Astrocyte (in vitro differentiated cells and primary cell): ENCODE data around the gene UBAC2. TPM values are rescaled to one million over a fixed set of nuclear protein-coding genes. Genes with fewer than 3 reads are reported as not detected.
A peak's percentile ranks its signal among the peaks of the same experiment; 100 is the strongest.
"Not testable (repeated sequence)": the region's sequence is repeated elsewhere in the genome, so short reads cannot be mapped to it uniquely, and the experiment has no call there.

ENCODE experiments used
- DNase-seq: peaks from one replicate; pipeline ENCODE4 v3.0.0-alpha.2; 2010; ENCODE audit warnings: low read depth
- FAIRE-seq: peaks from 2 replicates; lab custom pipeline; 2011; peaks lifted over from hg19 to GRCh38; lab: Jason Lieb, UNC
- H2AFZ ChIP-seq: 2 replicates; pipeline ENCODE4 v1.6.0; 2012; ENCODE audit warnings: low read depth, low read length, inconsistent platforms
- H3K27ac ChIP-seq: 2 replicates; pipeline ENCODE4 v1.5.1; 2011; ENCODE audit warnings: low read depth, low read length, inconsistent platforms
- H3K27me3 ChIP-seq: 2 replicates; pipeline ENCODE4 v1.6.0; 2011; ENCODE audit warnings: low read length, inconsistent platforms; ENCODE audit not compliant: insufficient read depth
- H3K36me3 ChIP-seq: 2 replicates; pipeline ENCODE4 v1.5.1; 2011; ENCODE audit warnings: low read length, inconsistent platforms; ENCODE audit not compliant: insufficient read depth
- H3K4me1 ChIP-seq: 2 replicates; pipeline ENCODE4 v1.5.1; 2011; ENCODE audit warnings: low read length, inconsistent platforms; ENCODE audit not compliant: insufficient read depth
- H3K4me2 ChIP-seq: 2 replicates; pipeline ENCODE4 v1.6.0; 2012; ENCODE audit warnings: low read length, inconsistent platforms
- H3K4me3 ChIP-seq: 2 replicates; pipeline ENCODE4 v1.5.1; 2011; ENCODE audit warnings: low read depth, mild to moderate bottlenecking, low read length, inconsistent platforms; ENCODE audit not compliant: insufficient read depth
- H3K79me2 ChIP-seq: 2 replicates; pipeline ENCODE4 v1.6.0; 2012; ENCODE audit warnings: mild to moderate bottlenecking, low read length, inconsistent platforms; ENCODE audit not compliant: insufficient read depth
- H3K9ac ChIP-seq: 2 replicates; pipeline ENCODE4 v1.6.0; 2012; ENCODE audit warnings: mild to moderate bottlenecking, low read length, inconsistent platforms
- H3K9me3 ChIP-seq: 2 replicates; pipeline ENCODE4 v1.5.1; 2012; ENCODE audit warnings: low read depth, mild to moderate bottlenecking, low read length, inconsistent platforms; ENCODE audit not compliant: insufficient read depth
- H4K20me1 ChIP-seq: 2 replicates; pipeline ENCODE4 v1.6.0; 2012; ENCODE audit warnings: low read length, inconsistent platforms; ENCODE audit not compliant: insufficient read depth
- H3K27ac Mint-ChIP-seq: one replicate; pipeline ENCODE4 v1.8.0; 2021; ENCODE audit warnings: mild to moderate bottlenecking, mixed read lengths; ENCODE audit not compliant: unreplicated experiment
- H3K27me3 Mint-ChIP-seq: one replicate; pipeline ENCODE4 v1.8.0; 2021; ENCODE audit warnings: low read depth, mixed read lengths; ENCODE audit not compliant: unreplicated experiment
- H3K36me3 Mint-ChIP-seq: one replicate; pipeline ENCODE4 v1.8.0; 2021; ENCODE audit warnings: low read depth, mixed read lengths; ENCODE audit not compliant: unreplicated experiment
- H3K4me1 Mint-ChIP-seq: one replicate; pipeline ENCODE4 v1.8.0; 2021; ENCODE audit warnings: low read depth, mixed read lengths; ENCODE audit not compliant: unreplicated experiment
- H3K4me3 Mint-ChIP-seq: one replicate; pipeline ENCODE4 v1.8.0; 2021; ENCODE audit warnings: mild to moderate bottlenecking, moderate library complexity, mixed read lengths; ENCODE audit not compliant: unreplicated experiment
- H3K9me3 Mint-ChIP-seq: one replicate; pipeline ENCODE4 v1.8.0; 2021; ENCODE audit warnings: mild to moderate bottlenecking, mixed read lengths; ENCODE audit not compliant: unreplicated experiment
- EZH2 ChIP-seq: IDR thresholded peaks from 2 replicates; pipeline ENCODE4 v1.6.1; 2012; ENCODE audit warnings: mild to moderate bottlenecking, low read length, inconsistent platforms; ENCODE audit not compliant: insufficient read depth
- total RNA-seq: library from RNA; stranded (reverse); gene quantifications from 2 replicates; pipeline ENCODE4 v1.2.1, GENCODE V29; 2021
- TF ChIP-seq, protein P1 (sequence below): IDR thresholded peaks from 2 replicates; pipeline ENCODE4 v1.5.1; 2011; ENCODE audit warnings: low read depth, mild to moderate bottlenecking, inconsistent platforms, low read length, moderate library complexity; ENCODE audit not compliant: insufficient read depth

UBAC2 gene
- total RNA-seq, 1 donor from 2014 or later, result 61.0 TPM

DNA sequence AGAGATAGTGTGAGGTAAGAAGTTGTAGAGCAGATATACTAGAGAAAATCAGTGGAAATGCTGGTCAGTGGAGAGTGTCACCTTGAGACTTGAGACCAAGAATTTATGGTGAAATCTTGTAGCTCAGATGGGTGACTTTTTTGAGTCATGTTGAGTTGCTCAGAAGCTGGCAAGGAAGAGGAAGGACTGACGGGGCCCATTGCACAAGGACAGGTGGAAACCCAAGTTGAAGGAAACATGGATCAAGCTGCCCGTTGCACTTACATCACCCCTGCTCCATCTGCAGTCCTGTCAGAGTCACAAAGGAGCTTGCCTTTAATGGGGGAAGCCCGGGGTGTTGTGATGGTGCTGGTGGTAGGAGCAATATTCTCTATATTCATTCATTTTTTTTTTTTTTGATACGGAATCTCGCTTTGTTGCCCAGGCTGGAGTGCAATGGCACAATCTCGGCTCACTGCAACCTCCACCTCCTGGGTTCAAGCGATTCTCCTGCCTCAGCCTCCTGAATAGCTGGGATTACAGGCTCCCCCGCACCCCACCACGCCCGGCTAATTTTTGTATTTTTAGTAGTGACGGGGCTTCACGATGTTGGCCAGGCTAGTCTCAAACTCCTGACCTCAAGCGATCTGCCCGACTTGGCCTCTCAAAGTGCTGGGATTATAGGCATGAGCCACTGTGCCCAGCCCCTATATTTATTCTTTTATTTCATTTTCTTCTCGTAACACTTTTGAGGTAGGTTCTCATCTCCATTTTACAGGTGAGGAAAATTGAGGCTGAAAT lies 27.4 kb downstream of the UBAC2 start:
- Histone ChIP-seq H2AFZ (no peak overlapping the region), H3K36me3 (no peaks in the 10 kb centered on the region), H3K79me2 (peaks cover 73% of the 10 kb centered on the region), H3K27ac (peak overlapping the region; percentile 37), H3K4me2 (peak overlapping the region; percentile 83), H3K9ac (no peak overlapping the region), H3K4me1 (peaks cover 19% of the 10 kb centered on the region), H4K20me1 (peaks cover 61% of the 10 kb centered on the region), H3K27me3 (no peaks in the 10 kb centered on the region), H3K9me3 (no peaks in the 10 kb centered on the region), H3K4me3 (no peak overlapping the region)
- Mint-ChIP-seq H3K9me3 (no peaks in the 10 kb centered on the region), H3K27me3 (no peaks in the 10 kb centered on the region), H3K36me3 (peaks cover 2% of the 10 kb centered on the region), H3K4me1 (peaks cover 39% of the 10 kb centered on the region), H3K4me3 (no peak overlapping the region), H3K27ac (peak overlapping the region; percentile 59)
- DNase-seq, result no peak
- TF ChIP-seq, protein P1, sequence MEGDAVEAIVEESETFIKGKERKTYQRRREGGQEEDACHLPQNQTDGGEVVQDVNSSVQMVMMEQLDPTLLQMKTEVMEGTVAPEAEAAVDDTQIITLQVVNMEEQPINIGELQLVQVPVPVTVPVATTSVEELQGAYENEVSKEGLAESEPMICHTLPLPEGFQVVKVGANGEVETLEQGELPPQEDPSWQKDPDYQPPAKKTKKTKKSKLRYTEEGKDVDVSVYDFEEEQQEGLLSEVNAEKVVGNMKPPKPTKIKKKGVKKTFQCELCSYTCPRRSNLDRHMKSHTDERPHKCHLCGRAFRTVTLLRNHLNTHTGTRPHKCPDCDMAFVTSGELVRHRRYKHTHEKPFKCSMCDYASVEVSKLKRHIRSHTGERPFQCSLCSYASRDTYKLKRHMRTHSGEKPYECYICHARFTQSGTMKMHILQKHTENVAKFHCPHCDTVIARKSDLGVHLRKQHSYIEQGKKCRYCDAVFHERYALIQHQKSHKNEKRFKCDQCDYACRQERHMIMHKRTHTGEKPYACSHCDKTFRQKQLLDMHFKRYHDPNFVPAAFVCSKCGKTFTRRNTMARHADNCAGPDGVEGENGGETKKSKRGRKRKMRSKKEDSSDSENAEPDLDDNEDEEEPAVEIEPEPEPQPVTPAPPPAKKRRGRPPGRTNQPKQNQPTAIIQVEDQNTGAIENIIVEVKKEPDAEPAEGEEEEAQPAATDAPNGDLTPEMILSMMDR, result no peak
- TF ChIP-seq EZH2, result no peak
- no peak for FAIRE-seq

DNA sequence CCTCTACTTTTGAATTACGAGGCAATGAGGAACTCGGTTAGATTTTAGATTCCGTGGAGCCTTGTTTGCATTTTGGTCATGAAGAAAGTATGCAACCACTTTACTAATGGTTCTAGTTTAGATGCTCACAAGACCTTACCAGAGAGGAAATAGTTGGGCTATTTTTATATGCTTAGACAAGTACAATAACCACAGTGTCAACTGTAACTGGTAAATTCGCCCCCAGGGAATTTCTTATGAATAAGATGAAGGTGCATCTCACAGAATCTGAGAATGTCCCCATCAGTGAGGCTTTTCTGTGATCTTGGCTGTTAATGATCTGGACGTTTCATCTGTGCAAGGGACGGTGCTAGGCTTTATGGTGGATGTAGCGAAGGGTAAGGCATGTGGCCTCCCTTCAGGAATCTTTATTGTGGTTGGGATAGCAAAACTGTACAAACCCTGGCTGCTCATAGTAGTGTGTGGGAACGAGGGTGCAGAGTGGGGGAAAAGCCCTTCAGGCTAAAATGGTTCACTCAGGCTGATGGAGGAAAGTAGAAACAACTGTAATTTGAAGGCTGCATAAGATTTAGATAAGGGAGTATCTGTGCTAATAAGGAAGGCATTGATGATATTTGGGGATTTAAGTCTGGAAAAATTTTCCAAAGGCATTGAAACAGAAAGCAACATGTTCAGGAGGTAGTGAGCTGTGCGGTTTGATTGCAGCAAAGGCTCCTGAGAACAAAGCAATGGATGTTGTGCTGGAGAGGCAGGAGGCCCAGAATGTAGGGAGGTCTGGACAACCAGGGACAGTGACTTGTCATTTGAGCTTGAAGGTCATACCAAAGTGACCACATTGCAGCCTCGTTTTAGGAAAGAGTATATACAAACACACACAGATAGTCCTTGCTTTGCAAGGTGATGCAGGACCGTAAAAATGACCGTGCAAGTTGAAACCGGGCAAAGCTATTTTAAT lies 28.4 kb downstream of the UBAC2 start:
- TF ChIP-seq, protein P1, result no peak
- TF ChIP-seq EZH2, result no peak
- peak overlapping the region; percentile 50 for H3K9ac ChIP-seq
- no peak overlapping the region for H2AFZ ChIP-seq
- no peaks in the 10 kb centered on the region for H3K27me3 Mint-ChIP-seq
- peak overlapping the region; percentile 62 for H3K27ac ChIP-seq
- peaks cover 62% of the 10 kb centered on the region for H4K20me1 ChIP-seq
- H3K4me3 Mint-ChIP-seq, result peak overlapping the region; percentile 40
- peak overlapping the region; percentile 59 for H3K27ac Mint-ChIP-seq
- no peaks in the 10 kb centered on the region for H3K36me3 ChIP-seq
- peak overlapping the region; percentile 83 for H3K4me2 ChIP-seq
- peaks cover 68% of the 10 kb centered on the region for H3K79me2 ChIP-seq
- H3K4me3 ChIP-seq, result peak overlapping the region; percentile 4
- no peaks in the 10 kb centered on the region for H3K27me3 ChIP-seq
- H3K36me3 Mint-ChIP-seq, result peaks cover 2% of the 10 kb centered on the region
- FAIRE-seq, result peak; percentile 82
- peaks cover 19% of the 10 kb centered on the region for H3K4me1 ChIP-seq
- H3K9me3 ChIP-seq, result no peaks in the 10 kb centered on the region
- DNase-seq, result peak; percentile 94
- H3K9me3 Mint-ChIP-seq, result no peaks in the 10 kb centered on the region
- H3K4me1 Mint-ChIP-seq, result peaks cover 39% of the 10 kb centered on the region

DNA sequence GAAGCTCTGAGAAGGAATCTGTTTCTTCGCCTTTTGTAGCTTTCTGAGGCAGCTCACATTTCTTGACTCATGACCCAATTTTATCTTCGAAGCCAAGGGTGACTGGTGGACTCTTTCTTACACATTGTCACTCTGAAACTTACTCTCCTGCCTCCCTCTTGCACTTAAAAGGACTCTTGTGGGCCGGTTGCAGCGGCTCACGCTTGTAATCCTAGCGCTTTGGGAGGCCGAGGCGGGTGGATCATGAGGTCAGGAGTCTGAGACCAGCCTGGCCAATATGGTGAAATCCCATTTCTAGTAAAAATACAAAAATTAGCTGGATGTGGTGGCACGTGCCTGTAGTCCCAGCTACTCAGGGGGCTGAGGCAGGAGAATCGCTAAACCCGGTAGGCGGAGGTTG lies 29.9 kb downstream of the UBAC2 start:
- H3K9me3 Mint-ChIP-seq, H3K4me2 ChIP-seq, H2AFZ ChIP-seq, H3K9ac ChIP-seq, H3K27ac Mint-ChIP-seq, H3K4me3 ChIP-seq, H3K36me3 Mint-ChIP-seq, FAIRE-seq, H3K9me3 ChIP-seq, H3K27ac ChIP-seq, DNase-seq, H3K36me3 ChIP-seq, H3K4me3 Mint-ChIP-seq, H3K27me3 Mint-ChIP-seq, H3K27me3 ChIP-seq: not testable (repeated sequence)
- peaks cover 19% of the 10 kb centered on the region for H3K4me1 ChIP-seq
- H3K4me1 Mint-ChIP-seq, result peaks cover 35% of the 10 kb centered on the region
- H3K79me2 ChIP-seq, result peaks cover 58% of the 10 kb centered on the region
- peaks cover 61% of the 10 kb centered on the region for H4K20me1 ChIP-seq
